ENCODE data around the gene POLD3. TPM values are rescaled to one million over a fixed set of nuclear protein-coding genes. Genes with fewer than 3 reads are reported as not detected.

POLD3 gene
- total RNA-seq, 1 experiment from 2014 or later: 19.5 TPM

- no peaks in the 10 kb centered on the region for H3K4me1 Mint-ChIP-seq (ENCODE audit: insufficient read depth, unreplicated experiment)
- no peak overlapping the region for H3K4me3 Mint-ChIP-seq (ENCODE audit: unreplicated experiment)
- no peak for TF ChIP-seq CTCF (IDR thresholded peaks at IDR 0.05; ENCODE audit: unreplicated experiment)
- DNase-seq (ENCODE audit: unreplicated experiment): no peak
- H3K27me3 Mint-ChIP-seq (ENCODE audit: insufficient read depth, unreplicated experiment): no peaks in the 10 kb centered on the region
- no TSS peak for BruUV-seq (replicated peaks)
- CTCF ChIA-PET: interaction anchor here (0.7 to 3.4 kb wide), 3 partner anchors 124 to 348 kb away, joined by 4 to 19 read pairs (median 4); no protein-coding TSS in a partner anchor
- intact Hi-C loops (cut with micrococcal nuclease): loop anchor here (10.0 kb wide), 1 partner anchor 192 kb away; no protein-coding TSS in a partner anchor
- H3K36me3 Mint-ChIP-seq (ENCODE audit: insufficient read depth, unreplicated experiment): no peaks in the 10 kb centered on the region
- H3K9me3 Mint-ChIP-seq (ENCODE audit: unreplicated experiment): no peaks in the 10 kb centered on the region
- H3K27ac Mint-ChIP-seq (ENCODE audit: low read depth, unreplicated experiment): no peak overlapping the region
- POLR2A ChIA-PET: no interaction called here
Observed at GRCh38 chr11:74577181-74577580, 15.2 kb upstream of the POLD3 start.

- CTCF ChIA-PET: interaction anchor here (3.4 kb wide), 1 partner anchor 125 kb away, joined by 19 read pairs; no protein-coding TSS in a partner anchor
- intact Hi-C loops (cut with micrococcal nuclease): loop anchor here (10.0 kb wide), 1 partner anchor 193 kb away; no protein-coding TSS in a partner anchor
Observed at GRCh38 chr11:74577624-74578396, 14.6 kb upstream of the POLD3 start.

GRCh38 chr11:74579577-74580270 is 12.7 kb upstream of the POLD3 start:
- Mint-ChIP-seq H3K27ac (ENCODE audit: low read depth, unreplicated experiment) (no peak overlapping the region), H3K9me3 (ENCODE audit: unreplicated experiment) (no peaks in the 10 kb centered on the region), H3K27me3 (ENCODE audit: insufficient read depth, unreplicated experiment) (no peaks in the 10 kb centered on the region), H3K36me3 (ENCODE audit: insufficient read depth, unreplicated experiment) (no peaks in the 10 kb centered on the region), H3K4me1 (ENCODE audit: insufficient read depth, unreplicated experiment) (no peaks in the 10 kb centered on the region), H3K4me3 (ENCODE audit: unreplicated experiment) (no peak overlapping the region)
- BruUV-seq (replicated peaks): no TSS peak
- no peak for TF ChIP-seq CTCF (IDR thresholded peaks at IDR 0.05; ENCODE audit: unreplicated experiment)
- POLR2A ChIA-PET: no interaction called here
- CTCF ChIA-PET: interaction anchor here (0.7 to 3.4 kb wide), 5 partner anchors 9 to 130 kb away, joined by 3 to 12 read pairs (median 4); no protein-coding TSS in a partner anchor
- no peak for DNase-seq (ENCODE audit: unreplicated experiment)
- intact Hi-C loops (cut with micrococcal nuclease): loop anchor here (10.0 kb wide), 1 partner anchor 195 kb away; no protein-coding TSS in a partner anchor

More at GRCh38 chr11:74577624-74578396, 14.6 kb upstream of the POLD3 start:
- no peaks in the 10 kb centered on the region for H3K4me1 Mint-ChIP-seq (ENCODE audit: insufficient read depth, unreplicated experiment)
- no peak overlapping the region for H3K27ac Mint-ChIP-seq (ENCODE audit: low read depth, unreplicated experiment)
- no peak overlapping the region for H3K4me3 Mint-ChIP-seq (ENCODE audit: unreplicated experiment)
- H3K36me3 Mint-ChIP-seq (ENCODE audit: insufficient read depth, unreplicated experiment): no peaks in the 10 kb centered on the region
- no peaks in the 10 kb centered on the region for H3K27me3 Mint-ChIP-seq (ENCODE audit: insufficient read depth, unreplicated experiment)
- POLR2A ChIA-PET: no interaction called here
- no peak for TF ChIP-seq CTCF (IDR thresholded peaks at IDR 0.05; ENCODE audit: unreplicated experiment)
- no peak for DNase-seq (ENCODE audit: unreplicated experiment)
- BruUV-seq (replicated peaks): no TSS peak
- no peaks in the 10 kb centered on the region for H3K9me3 Mint-ChIP-seq (ENCODE audit: unreplicated experiment)

GRCh38 chr11:74581954-74582547 is 10.3 kb upstream of the POLD3 start:
- no peaks in the 10 kb centered on the region for H3K9me3 Mint-ChIP-seq (ENCODE audit: unreplicated experiment)
- no peaks in the 10 kb centered on the region for H3K36me3 Mint-ChIP-seq (ENCODE audit: insufficient read depth, unreplicated experiment)
- intact Hi-C loops (cut with micrococcal nuclease): no loop called here
- no peak for DNase-seq (ENCODE audit: unreplicated experiment)
- ChIA-PET CTCF (interaction anchor here (0.6 to 3.4 kb wide), 2 partner anchors 128 to 194 kb away, joined by 3 to 12 read pairs; no protein-coding TSS in a partner anchor), POLR2A (interaction anchor here (0.6 to 2.4 kb wide), 4 partner anchors 11 to 506 kb away, joined by 3 to 9 read pairs (median 3); partner anchors contain the start of gene POLD3)
- H3K27me3 Mint-ChIP-seq (ENCODE audit: insufficient read depth, unreplicated experiment): no peaks in the 10 kb centered on the region
- H3K27ac Mint-ChIP-seq (ENCODE audit: low read depth, unreplicated experiment): no peak overlapping the region
- no peaks in the 10 kb centered on the region for H3K4me1 Mint-ChIP-seq (ENCODE audit: insufficient read depth, unreplicated experiment)
- no peak overlapping the region for H3K4me3 Mint-ChIP-seq (ENCODE audit: unreplicated experiment)
- no peak for TF ChIP-seq CTCF (IDR thresholded peaks at IDR 0.05; ENCODE audit: unreplicated experiment)
- no TSS peak for BruUV-seq (replicated peaks)
